Brain microvascular endothelial cell (primary cell): Measurements from ENCODE around the gene DNHD1.

Source experiments
- DNase-seq: peaks from one replicate; pipeline ENCODE4 v3.0.0-alpha.2; 2020
- H3K27ac ChIP-seq: fragments of 250-450 bp; sonication (Bioruptor Pico); 2 replicates; pipeline ENCODE4 v1.5.1; 2020; ENCODE audit warnings: mild to moderate bottlenecking, moderate library complexity
- H3K27me3 ChIP-seq: fragments of 250-450 bp; sonication (Bioruptor Pico); replicated peaks from 2 replicates; pipeline ENCODE4 v1.5.1; 2020; ENCODE audit warnings: mild to moderate bottlenecking
- H3K36me3 ChIP-seq: fragments of 250-450 bp; sonication (Bioruptor Pico); replicated peaks from 2 replicates; pipeline ENCODE4 v1.5.1; 2020; ENCODE audit warnings: mild to moderate bottlenecking
- H3K4me3 ChIP-seq: 2 replicates; pipeline ENCODE4 v1.5.1; 2011; ENCODE audit warnings: low read depth, mild to moderate bottlenecking, control low read depth, low read length, moderate library complexity
- in situ Hi-C: cut with HindIII; loops from 2 replicates; pipeline ENCODE4 v1.10.0; 2017; ENCODE audit warnings: low sequenced_read_pairs, low pct_ligation_motif_present
- TF ChIP-seq, protein P1 (sequence below): IDR thresholded peaks from 2 replicates; pipeline ENCODE4 v1.5.1; 2011; ENCODE audit warnings: low read depth, mild to moderate bottlenecking, moderate library complexity, low read length, control low read depth, inconsistent platforms; ENCODE audit errors: missing control alignments

Gene DNHD1

DNA sequence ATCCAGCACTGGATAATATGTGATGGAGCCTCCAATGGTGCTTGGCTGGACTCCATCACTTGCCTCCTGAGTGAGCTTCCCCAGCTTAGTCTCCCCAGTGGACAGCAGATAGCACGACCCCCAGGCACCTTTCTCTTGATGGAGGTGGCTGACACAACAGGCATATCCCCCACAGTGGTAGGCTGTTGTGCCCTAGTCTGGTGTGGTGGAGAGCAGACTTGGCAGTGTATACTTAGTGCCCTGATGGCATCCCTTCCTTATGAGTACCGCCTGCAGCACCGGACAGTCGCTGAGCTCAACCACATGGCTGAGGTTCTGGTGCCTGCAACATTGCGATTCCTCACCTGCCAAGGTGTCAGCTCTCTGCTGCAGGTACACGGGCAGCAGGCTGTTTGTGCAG is 50.1 kb downstream of the DNHD1 start:
- Histone ChIP-seq H3K27ac (no peak overlapping the region), H3K36me3 (no peaks in the 10 kb centered on the region), H3K4me3 (no peak overlapping the region), H3K27me3 (no peaks in the 10 kb centered on the region)
- TF ChIP-seq, protein P1, sequence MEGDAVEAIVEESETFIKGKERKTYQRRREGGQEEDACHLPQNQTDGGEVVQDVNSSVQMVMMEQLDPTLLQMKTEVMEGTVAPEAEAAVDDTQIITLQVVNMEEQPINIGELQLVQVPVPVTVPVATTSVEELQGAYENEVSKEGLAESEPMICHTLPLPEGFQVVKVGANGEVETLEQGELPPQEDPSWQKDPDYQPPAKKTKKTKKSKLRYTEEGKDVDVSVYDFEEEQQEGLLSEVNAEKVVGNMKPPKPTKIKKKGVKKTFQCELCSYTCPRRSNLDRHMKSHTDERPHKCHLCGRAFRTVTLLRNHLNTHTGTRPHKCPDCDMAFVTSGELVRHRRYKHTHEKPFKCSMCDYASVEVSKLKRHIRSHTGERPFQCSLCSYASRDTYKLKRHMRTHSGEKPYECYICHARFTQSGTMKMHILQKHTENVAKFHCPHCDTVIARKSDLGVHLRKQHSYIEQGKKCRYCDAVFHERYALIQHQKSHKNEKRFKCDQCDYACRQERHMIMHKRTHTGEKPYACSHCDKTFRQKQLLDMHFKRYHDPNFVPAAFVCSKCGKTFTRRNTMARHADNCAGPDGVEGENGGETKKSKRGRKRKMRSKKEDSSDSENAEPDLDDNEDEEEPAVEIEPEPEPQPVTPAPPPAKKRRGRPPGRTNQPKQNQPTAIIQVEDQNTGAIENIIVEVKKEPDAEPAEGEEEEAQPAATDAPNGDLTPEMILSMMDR = no peak
- no peak for DNase-seq
- in situ Hi-C loops = no loop called here

DNA sequence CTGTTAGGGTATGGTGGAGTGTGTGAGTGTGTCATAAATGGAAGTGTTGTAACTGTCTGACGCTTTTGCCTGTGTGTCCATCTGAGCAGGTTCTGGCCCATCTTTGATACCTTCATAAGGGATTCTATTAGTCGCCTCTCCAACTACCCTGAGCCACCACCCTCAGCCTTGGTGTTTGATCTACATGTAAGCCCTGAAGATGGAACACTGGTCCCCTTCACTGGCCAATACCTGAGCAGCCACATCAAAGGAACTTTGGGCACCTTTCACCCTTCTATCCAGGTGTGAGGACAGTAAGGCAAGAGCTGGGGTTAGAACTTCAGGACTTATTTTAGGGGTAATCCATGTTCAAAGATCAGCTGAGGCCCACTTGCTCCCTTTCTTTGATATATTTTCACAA is 51.0 kb downstream of the DNHD1 start:
- in situ Hi-C loops = no loop called here
- H3K27me3 ChIP-seq = no peaks in the 10 kb centered on the region
- no peak overlapping the region for H3K4me3 ChIP-seq
- H3K27ac ChIP-seq = no peak overlapping the region
- TF ChIP-seq, protein P1 = no peak
- no peaks in the 10 kb centered on the region for H3K36me3 ChIP-seq
- no peak for DNase-seq

DNA sequence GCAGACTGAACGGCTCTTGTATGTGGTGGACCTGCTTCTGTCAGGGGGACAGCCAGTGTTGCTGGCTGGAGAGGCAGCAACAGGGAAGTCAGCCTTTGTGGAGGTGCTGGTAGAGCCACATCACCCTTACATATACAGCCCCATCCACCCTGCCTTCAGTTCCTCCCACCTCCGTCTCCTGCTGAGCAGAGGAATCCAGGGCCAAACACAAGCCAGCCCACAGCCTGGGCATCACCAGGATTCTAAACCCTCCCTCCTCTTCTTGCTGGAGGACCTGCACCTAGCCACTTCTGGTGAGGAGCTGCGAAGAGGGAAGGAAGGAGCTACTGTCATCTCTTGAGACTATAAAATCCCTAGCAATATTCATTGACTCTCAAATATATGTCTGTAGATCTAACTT is 51.6 kb downstream of the DNHD1 start:
- DNase-seq = no peak
- Histone ChIP-seq H3K27me3 (no peaks in the 10 kb centered on the region), H3K4me3 (no peak overlapping the region), H3K36me3 (no peaks in the 10 kb centered on the region), H3K27ac (no peak overlapping the region)
- in situ Hi-C loops = no loop called here
- TF ChIP-seq, protein P1 = no peak

DNA sequence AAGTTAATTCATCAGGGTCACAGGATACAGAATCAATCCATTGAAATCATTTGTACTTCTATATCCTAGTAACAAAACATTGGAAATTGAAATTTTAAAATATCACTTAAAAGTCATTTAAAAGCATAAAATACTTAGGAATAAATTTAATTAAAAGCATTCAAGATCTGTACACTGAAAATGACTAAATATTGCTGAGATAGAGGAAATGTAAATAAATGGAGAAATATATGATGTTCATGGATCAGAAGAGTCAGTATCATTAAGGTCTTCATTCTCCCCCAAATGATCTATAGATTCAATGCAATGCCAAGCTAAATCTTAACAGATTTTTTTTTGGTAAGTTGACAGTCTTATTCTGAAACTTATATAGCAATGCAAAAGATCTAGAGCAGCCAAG is 56.6 kb downstream of the DNHD1 start:
- Histone ChIP-seq H3K36me3 (no peaks in the 10 kb centered on the region), H3K27me3 (no peaks in the 10 kb centered on the region), H3K27ac (no peak overlapping the region), H3K4me3 (no peak overlapping the region)
- TF ChIP-seq, protein P1 = no peak
- DNase-seq = no peak
- in situ Hi-C loops = no loop called here

DNA sequence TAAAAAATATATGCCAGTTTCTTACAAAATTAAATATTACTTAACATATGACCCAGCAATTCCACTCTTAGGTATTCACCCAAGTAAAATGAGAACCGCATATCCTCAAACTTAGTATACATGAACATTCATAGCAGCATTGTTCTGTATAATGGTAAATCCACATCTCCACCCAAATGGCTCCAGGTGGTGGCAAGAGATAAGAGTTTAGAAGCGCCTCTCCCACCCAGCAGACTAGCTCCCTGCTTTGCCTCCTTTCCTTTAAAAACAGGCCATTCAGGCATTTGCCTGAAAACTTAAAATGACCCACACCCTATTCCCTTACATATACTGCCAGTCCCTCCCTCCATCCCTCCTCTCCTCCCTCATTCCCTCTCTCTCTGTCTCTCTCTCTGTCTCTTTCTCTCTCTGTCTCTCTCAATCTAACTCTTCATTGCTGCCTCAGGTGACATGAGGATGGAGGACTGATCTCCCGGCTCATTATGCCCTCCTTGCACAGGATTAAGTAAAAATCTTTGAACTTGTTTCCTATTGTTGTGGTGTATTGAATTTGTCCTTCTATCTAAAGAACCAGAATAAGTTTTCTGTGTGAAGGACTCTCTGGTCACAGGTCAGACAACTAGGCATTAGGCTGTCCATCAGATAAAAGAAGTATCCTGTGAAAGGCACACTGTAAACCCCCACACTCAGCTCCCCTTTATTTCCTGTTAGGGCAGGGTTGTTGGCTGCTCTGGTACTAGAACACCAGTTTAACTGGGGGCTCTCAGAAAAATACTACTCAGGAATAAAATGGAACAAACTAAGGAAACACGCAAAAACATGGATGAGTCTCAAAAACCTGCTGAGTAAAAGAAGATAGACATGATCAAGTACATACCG is 58.0 kb downstream of the DNHD1 start:
- H3K27ac ChIP-seq = no peak overlapping the region
- H3K27me3 ChIP-seq = no peaks in the 10 kb centered on the region
- no peak overlapping the region for H3K4me3 ChIP-seq
- TF ChIP-seq, protein P1 = no peak
- DNase-seq = no peak
- in situ Hi-C loops = no loop called here
- no peaks in the 10 kb centered on the region for H3K36me3 ChIP-seq
